Upper lobe of left lung (tissue), 6 donors: ENCODE measurements around the gene INPP5D. TPM values are rescaled to one million over a fixed set of nuclear protein-coding genes. Genes with fewer than 3 reads are reported as not detected.

ENCODE experiments used
- ATAC-seq, 2 donors: fragments of 200-7000 bp; cut with Tn5 transposase; one replicate each; pipeline ENCODE4 v1.9.1; 2022; ENCODE audit warnings: mild to moderate bottlenecking in 2 of 2, moderate library complexity in 2 of 2; ENCODE audit not compliant: low FRiP score in 2 of 2
- DNase-seq, 2 donors: peaks; one replicate each; pipeline ENCODE4 v3.0.0-alpha.2; 2019 to 2020
- H3K27ac ChIP-seq, 4 donors: fragments of 200-600 bp; sonication (generic); one replicate each; pipeline ENCODE4 v1.5.1; 2016 to 2019
- H3K27me3 ChIP-seq, 4 donors: fragments of 200-600 bp; sonication (generic); one replicate each; pipeline ENCODE4 v1.5.1; 2017 to 2019
- H3K36me3 ChIP-seq, 4 donors: fragments of 200-600 bp; sonication (generic); one replicate each; pipeline ENCODE4 v1.5.1; 2016 to 2019
- H3K4me1 ChIP-seq, 4 donors: fragments of 200-600 bp; sonication (generic); one replicate each; pipeline ENCODE4 v1.5.1; 2018 to 2019
- H3K4me3 ChIP-seq, 4 donors: fragments of 200-600 bp; sonication (generic); one replicate each; pipeline ENCODE4 v1.5.1; 2017 to 2019; ENCODE audit warnings: mild to moderate bottlenecking in 2 of 4, moderate library complexity in 1 of 4
- H3K9me3 ChIP-seq, 4 donors: fragments of 200-600 bp; sonication (generic); one replicate each; pipeline ENCODE4 v1.5.1; 2018 to 2019
- EP300 ChIP-seq, 4 donors: sonication (generic); formaldehyde crosslinking; IDR thresholded peaks; one replicate each; pipeline ENCODE4 v1.5.1; 2017; ENCODE audit warnings: antibody characterized with exemption in 4 of 4, control low read depth in 2 of 4
- POLR2A ChIP-seq, 4 donors: fragments of 450-650 bp; IDR thresholded peaks; one replicate each; pipeline ENCODE4 v1.5.1; 2016 to 2017; ENCODE audit warnings: antibody characterized with exemption in 4 of 4, mild to moderate bottlenecking in 2 of 4
- POLR2AphosphoS5 ChIP-seq, 2 donors: sonication (generic); formaldehyde crosslinking; IDR thresholded peaks; one replicate each; pipeline ENCODE4 v1.5.1; 2017; ENCODE audit warnings: antibody characterized with exemption in 2 of 2
- WGBS, 2 donors: methylation state at CpG; one replicate each; pipeline ENCODE4 v1.1.5; 2017 to 2018; 5-methylcytosine and 5-hydroxymethylcytosine counted together
- total RNA-seq, 6 donors: library from RNA; depleted of rRNA in 4 of 6; stranded (reverse); fragments of >200 nt in 4 of 6; gene quantifications; one replicate each; pipeline versions ENCODE4 v1.1.0 to v1.2.1, GENCODE V29; 2016 to 2021
- TF ChIP-seq, protein P1 (sequence below), 6 experiments: fragments of 450-650 bp in 4 of 6; fragments of 200-600 bp in 2 of 6; sonication (generic) in 2 of 6; IDR thresholded peaks; one replicate each; pipeline ENCODE4 v1.5.1; 2016 to 2019; ENCODE audit warnings: antibody characterized with exemption in 6 of 6
- donor health status: DM: no; HTN: no; CAD: no; lungs with moderate emphysema.
- donor health status: DM: no; HTN: yes; CAD: no; lungs with severe emphysema.

The INPP5D gene
- total RNA-seq, 6 donors from 2014 or later = 17.6 to 243 (median 31.7) TPM

DNA sequence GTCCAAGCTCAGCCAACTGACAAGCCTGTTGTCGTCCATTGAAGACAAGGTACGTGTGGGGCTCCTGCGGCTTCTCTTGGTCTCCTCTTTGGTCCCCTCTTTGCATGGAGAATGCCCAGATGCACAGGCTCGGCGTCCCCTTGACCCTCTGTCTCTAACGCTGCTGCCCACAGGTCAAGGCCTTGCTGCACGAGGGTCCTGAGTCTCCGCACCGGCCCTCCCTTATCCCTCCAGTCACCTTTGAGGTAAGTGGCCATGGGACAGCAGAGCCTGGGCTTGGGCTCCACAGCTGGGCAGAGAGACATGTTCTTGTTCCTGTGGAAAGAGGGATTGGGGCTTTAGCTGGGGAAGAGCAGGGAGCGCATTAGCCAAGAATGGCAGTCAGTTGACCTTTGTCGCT lies 86.1 kb downstream of the INPP5D start:
- DNase-seq (no peak), ATAC-seq (no peak)
- peaks cover 0 to 52% (median 22%) of the 10 kb centered on the region in 4 donors for H3K36me3 ChIP-seq
- H3K4me1 ChIP-seq = peaks cover 0 to 11% (median 0%) of the 10 kb centered on the region in 4 donors
- 94 to 96% methylated on average over 11 of the region's 11 CpGs for WGBS, 2 donors
- H3K4me3 ChIP-seq = no peak overlapping the region
- no peaks in the 10 kb centered on the region for H3K9me3 ChIP-seq
- TF ChIP-seq POLR2AphosphoS5 (IDR thresholded peaks at IDR 0.05) = no peak
- TF ChIP-seq EP300 (IDR thresholded peaks at IDR 0.05) = no peak
- TF ChIP-seq, protein P1, sequence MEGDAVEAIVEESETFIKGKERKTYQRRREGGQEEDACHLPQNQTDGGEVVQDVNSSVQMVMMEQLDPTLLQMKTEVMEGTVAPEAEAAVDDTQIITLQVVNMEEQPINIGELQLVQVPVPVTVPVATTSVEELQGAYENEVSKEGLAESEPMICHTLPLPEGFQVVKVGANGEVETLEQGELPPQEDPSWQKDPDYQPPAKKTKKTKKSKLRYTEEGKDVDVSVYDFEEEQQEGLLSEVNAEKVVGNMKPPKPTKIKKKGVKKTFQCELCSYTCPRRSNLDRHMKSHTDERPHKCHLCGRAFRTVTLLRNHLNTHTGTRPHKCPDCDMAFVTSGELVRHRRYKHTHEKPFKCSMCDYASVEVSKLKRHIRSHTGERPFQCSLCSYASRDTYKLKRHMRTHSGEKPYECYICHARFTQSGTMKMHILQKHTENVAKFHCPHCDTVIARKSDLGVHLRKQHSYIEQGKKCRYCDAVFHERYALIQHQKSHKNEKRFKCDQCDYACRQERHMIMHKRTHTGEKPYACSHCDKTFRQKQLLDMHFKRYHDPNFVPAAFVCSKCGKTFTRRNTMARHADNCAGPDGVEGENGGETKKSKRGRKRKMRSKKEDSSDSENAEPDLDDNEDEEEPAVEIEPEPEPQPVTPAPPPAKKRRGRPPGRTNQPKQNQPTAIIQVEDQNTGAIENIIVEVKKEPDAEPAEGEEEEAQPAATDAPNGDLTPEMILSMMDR (IDR thresholded peaks at IDR 0.05) = no peak
- TF ChIP-seq POLR2A (IDR thresholded peaks at IDR 0.05) = no peak
- no peak overlapping the region for H3K27ac ChIP-seq
- no peaks in the 10 kb centered on the region for H3K27me3 ChIP-seq

DNA sequence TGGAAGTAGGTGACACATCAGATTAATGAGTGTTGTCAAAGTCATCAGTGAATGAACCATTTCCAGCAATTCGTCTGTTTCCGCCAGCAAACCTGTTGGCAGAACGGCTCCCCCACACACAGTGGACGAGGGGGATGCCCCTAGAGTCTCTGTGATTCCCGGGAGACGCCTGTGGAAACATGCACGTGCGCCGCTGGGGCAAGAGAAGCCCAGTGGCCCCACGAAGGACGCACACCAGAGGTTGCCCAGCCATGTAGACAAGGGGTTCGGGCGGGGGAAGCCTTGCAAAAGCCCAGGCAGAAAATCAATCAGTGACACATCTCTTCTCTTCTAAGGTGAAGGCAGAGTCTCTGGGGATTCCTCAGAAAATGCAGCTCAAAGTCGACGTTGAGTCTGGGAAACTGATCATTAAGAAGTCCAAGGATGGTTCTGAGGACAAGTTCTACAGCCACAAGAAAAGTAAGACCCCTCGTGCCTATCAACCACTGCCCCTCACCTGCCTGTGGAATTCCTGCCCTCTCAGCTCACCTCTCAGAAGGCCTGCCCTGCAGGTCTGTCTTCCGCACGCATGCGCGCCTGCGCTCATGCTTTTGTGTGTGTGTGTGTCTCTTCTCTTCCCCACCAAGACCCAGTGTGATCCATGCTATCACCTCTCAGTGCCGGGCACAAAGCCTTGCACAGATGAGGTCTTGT lies 87.1 kb downstream of the INPP5D start:
- WGBS, 2 donors = 90% methylated on average over 21 to 22 of the region's 22 CpGs
- Histone ChIP-seq H3K4me1 (peaks cover 0 to 6% (median 0%) of the 10 kb centered on the region in 4 donors), H3K36me3 (peaks cover 0 to 58% (median 23%) of the 10 kb centered on the region in 4 donors)

DNA sequence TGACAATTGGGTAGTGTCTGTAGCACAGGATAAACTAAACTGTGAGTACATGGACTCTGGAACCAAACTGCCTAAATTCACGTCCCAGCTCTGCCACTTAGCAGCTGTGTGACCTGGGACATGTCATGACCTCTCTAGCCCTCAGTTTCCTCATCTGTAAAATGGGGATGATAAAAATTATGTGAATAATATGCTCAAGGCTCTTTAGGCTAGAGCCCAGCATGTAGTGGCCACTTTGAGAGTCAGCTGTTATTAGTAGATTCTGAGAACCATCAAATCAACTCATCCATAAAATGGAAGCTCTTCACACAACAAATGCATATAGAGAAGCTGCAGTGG lies 87.7 kb downstream of the INPP5D start:
- no peak for DNase-seq
- 82 to 100% methylated on average over 1 of the region's 1 CpG for WGBS, 2 donors

More for the DNA sequence above, 87.1 kb downstream of the INPP5D start:
- Histone ChIP-seq H3K9me3 (no peaks in the 10 kb centered on the region), H3K27me3 (no peaks in the 10 kb centered on the region), H3K27ac (no peak overlapping the region), H3K4me3 (no peak overlapping the region)
- TF ChIP-seq POLR2AphosphoS5 (IDR thresholded peaks at IDR 0.05) = no peak
- TF ChIP-seq, protein P1 (IDR thresholded peaks at IDR 0.05) = no peak
- TF ChIP-seq EP300 (IDR thresholded peaks at IDR 0.05) = no peak
- TF ChIP-seq POLR2A (IDR thresholded peaks at IDR 0.05) = no peak
- no peak for DNase-seq
- ATAC-seq = no peak

DNA sequence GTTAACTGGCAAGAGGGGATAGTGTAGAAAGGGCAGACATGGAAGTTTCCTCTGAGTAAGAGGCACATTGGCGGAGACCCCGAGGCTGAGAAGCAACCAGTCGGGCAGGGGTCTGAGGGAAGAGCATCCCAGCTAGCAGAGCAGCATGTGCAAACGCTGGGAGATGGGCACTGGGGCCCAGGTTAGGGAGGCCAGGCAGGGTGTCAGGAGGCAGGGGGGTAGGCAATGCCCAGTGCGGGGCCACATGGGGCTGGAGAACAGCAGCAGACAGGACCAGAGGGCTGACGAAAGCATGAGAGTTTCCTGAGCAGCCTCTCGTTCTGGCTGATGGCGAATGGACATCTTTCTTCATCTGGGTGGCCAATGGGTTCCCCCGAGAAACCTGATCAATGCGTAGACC lies 88.2 kb downstream of the INPP5D start:
- H3K27ac ChIP-seq = no peak overlapping the region
- ATAC-seq (no peak), DNase-seq (no peak)
- no peak for TF ChIP-seq POLR2AphosphoS5 (IDR thresholded peaks at IDR 0.05)
- no peak for TF ChIP-seq EP300 (IDR thresholded peaks at IDR 0.05)
- TF ChIP-seq POLR2A (IDR thresholded peaks at IDR 0.05) = no peak
- TF ChIP-seq, protein P1 (IDR thresholded peaks at IDR 0.05) = no peak
- no peaks in the 10 kb centered on the region for H3K27me3 ChIP-seq
- no peaks in the 10 kb centered on the region for H3K4me1 ChIP-seq
- no peak overlapping the region for H3K4me3 ChIP-seq
- WGBS, 2 donors = 85 to 87% methylated on average over 10 of the region's 10 CpGs
- H3K36me3 ChIP-seq = peaks cover 0 to 53% (median 23%) of the 10 kb centered on the region in 4 donors
- H3K9me3 ChIP-seq = no peaks in the 10 kb centered on the region

More for the DNA sequence above, 87.7 kb downstream of the INPP5D start:
- H3K36me3 ChIP-seq = peaks cover 0 to 58% (median 23%) of the 10 kb centered on the region in 4 donors
- H3K4me3 ChIP-seq = no peak overlapping the region
- H3K4me1 ChIP-seq = peaks cover 0 to under 1% (median 0%) of the 10 kb centered on the region in 4 donors
- ATAC-seq = no peak
- TF ChIP-seq POLR2AphosphoS5 (IDR thresholded peaks at IDR 0.05) = no peak
- TF ChIP-seq EP300 (IDR thresholded peaks at IDR 0.05) = no peak
- TF ChIP-seq, protein P1 (IDR thresholded peaks at IDR 0.05) = no peak
- no peak for TF ChIP-seq POLR2A (IDR thresholded peaks at IDR 0.05)
- no peak overlapping the region for H3K27ac ChIP-seq
- no peaks in the 10 kb centered on the region for H3K9me3 ChIP-seq
- no peaks in the 10 kb centered on the region for H3K27me3 ChIP-seq

DNA sequence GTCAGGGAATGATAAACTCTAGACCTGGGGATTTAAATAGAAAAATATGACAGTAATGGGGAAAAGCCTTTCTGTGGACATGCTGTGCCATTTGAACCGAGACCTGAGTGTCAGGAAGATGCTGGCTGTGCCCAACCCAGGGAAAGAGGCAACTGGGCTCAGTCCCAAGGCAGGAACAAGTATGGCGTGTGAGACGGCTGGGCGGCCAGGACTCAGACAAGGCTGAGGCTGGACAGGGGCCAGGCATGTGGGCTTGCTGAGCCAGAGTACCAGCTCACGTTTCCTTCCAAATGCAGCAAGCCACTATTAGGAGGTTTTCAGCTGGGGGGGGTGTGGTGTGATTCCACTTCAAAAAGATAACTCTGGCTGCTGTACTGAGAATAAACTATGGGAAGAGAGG lies 92.4 kb downstream of the INPP5D start:
- DNase-seq (no peak), ATAC-seq (no peak)
- no peak overlapping the region for H3K4me3 ChIP-seq
- no peaks in the 10 kb centered on the region for H3K9me3 ChIP-seq
- no peaks in the 10 kb centered on the region for H3K27me3 ChIP-seq
- 30 to 45% methylated on average over 5 of the region's 5 CpGs for WGBS, 2 donors
- peaks cover 0 to 41% (median 15%) of the 10 kb centered on the region in 4 donors for H3K36me3 ChIP-seq
- no peaks in the 10 kb centered on the region for H3K4me1 ChIP-seq
- TF ChIP-seq, protein P1 (IDR thresholded peaks at IDR 0.05) = no peak
- no peak for TF ChIP-seq POLR2A (IDR thresholded peaks at IDR 0.05)
- TF ChIP-seq EP300 (IDR thresholded peaks at IDR 0.05) = no peak
- no peak for TF ChIP-seq POLR2AphosphoS5 (IDR thresholded peaks at IDR 0.05)
- H3K27ac ChIP-seq = no peak overlapping the region
